Coronary artery (tissue), 2 donors: ENCODE results near the gene TRAPPC8.
"Not testable (repeated sequence)": the region's sequence is repeated elsewhere in the genome, so short reads cannot be mapped to it uniquely, and the experiment has no call there.

Experiments used
- DNase-seq: peaks from one replicate; pipeline ENCODE4 v3.0.0-alpha.2; 2017; ENCODE audit warnings: low spot score
- H3K27ac ChIP-seq, 2 donors: fragments of 200-600 bp; sonication (generic); one replicate each; pipeline ENCODE4 v1.5.1; 2016 to 2019
- H3K4me3 ChIP-seq: fragments of 200-600 bp; sonication (generic); 2 replicates; pipeline ENCODE4 v1.5.1; 2016; ENCODE audit warnings: mild to moderate bottlenecking, moderate library complexity
- CTCF ChIP-seq: fragments of 200-600 bp; sonication (generic); IDR thresholded peaks from one replicate; pipeline ENCODE4 v1.5.1; 2019; ENCODE audit warnings: antibody characterized with exemption

TRAPPC8 gene

GRCh38 chr18:31952223-31952622, 9.3 kb upstream of the TRAPPC8 start:
- DNase-seq: no peak
- TF ChIP-seq CTCF: no peak
- no peak overlapping the region for H3K4me3 ChIP-seq
- no peak overlapping the region for H3K27ac ChIP-seq

DNA sequence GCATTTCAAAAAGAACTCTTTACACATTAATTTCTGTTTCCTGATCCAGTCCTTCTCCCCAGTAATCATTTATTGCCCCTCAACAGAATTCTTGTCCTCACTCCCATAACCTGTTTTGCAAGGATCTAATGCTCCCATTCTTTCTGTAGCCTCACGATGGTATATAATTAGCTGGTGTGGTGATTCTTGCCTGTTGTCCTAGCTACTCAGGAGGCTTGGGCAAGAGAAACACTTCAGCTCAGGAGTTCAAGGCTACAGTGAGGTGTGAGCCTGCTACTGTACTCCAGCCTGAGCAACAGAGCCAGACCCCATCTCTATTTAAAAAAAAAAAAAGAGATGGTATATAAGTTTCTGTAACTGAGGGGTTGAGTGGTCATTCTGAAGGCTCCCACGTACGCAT, 7.7 kb upstream of the TRAPPC8 start:
- no peak overlapping the region for H3K4me3 ChIP-seq
- no peak for TF ChIP-seq CTCF
- H3K27ac ChIP-seq: no peak overlapping the region
- DNase-seq: no peak

DNA sequence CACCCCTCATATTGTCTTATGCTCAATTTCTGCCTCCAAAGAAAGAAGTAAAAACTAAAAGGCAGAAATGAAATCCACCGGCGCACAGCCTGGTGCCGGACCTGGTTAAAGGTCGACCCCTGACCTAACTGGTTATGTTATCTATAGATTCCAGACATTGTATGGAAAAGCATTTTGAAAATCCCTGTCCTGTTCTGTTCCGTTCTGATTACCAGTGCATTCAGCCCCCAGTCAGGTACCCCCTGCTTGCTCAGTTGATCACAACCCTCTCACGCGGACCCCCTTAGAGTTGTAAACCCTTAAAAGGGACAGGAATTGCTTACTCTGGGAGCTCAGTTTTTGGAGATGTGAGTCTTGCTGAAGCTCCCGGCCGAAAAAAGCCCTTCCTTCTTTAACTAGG, 5.4 kb upstream of the TRAPPC8 start:
- DNase-seq, H3K27ac ChIP-seq, H3K4me3 ChIP-seq: not testable (repeated sequence)

DNA sequence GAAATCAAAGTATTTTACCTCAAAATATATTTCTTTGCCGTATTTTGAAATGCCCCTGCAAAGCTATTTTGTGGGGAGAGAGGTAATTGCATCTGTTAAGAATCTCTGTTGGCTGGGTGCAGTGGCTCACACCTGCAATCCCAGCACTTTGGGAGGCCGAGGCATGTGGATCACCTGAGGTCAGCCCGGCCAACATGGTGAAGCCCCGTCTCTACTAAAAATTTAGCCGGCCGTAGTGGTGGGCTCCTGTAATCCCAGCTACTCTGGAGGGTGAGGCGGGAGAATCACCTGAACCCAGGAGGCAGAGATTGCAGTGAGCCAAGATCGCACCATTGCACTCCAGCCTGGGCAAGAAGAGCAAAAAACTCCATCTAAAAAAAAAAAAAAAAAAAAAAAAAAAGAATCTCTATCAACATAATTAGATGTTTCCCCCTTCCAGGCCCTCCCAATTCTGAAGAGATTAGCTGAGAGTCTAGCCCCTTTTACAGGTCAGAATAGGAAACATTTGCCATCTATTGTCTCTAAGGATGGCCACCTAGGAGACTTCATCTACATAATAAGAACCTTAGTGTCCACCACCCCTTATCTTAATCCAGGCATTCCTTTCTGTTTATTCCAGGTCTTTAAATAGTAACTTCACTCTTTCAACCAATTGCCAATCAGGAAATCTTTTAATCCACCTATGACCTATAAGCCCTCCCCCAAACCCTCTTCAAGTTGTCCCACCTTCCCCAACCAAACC, 3.5 kb upstream of the TRAPPC8 start:
- Histone ChIP-seq H3K27ac (no peak overlapping the region), H3K4me3 (no peak overlapping the region)
- no peak for DNase-seq
- TF ChIP-seq CTCF: no peak

GRCh38 chr18:31943878-31944816, 1.2 kb upstream of the TRAPPC8 start:
- Histone ChIP-seq H3K27ac (peak overlapping the region; percentile 92 to 93), H3K4me3 (peak overlapping the region; percentile 97)
- TF ChIP-seq CTCF: no peak

GRCh38 chr18:31942291-31942998, 483 bp downstream of the TRAPPC8 start:
- Histone ChIP-seq H3K27ac (peak overlapping the region; percentile 92 to 93), H3K4me3 (peak overlapping the region; percentile 97)
- DNase-seq: peak; percentile 77
- TF ChIP-seq CTCF: no peak

More at GRCh38 chr18:31943878-31944816, 1.2 kb upstream of the TRAPPC8 start:
- no peak for DNase-seq
